Measurements from ENCODE around the gene ARL3. TPM values are rescaled to one million over a fixed set of nuclear protein-coding genes. Genes with fewer than 3 reads are reported as not detected.

The ARL3 gene
- total RNA-seq, 1 experiment from 2014 or later, result 20.7 TPM

GRCh38 chr10:102656026-102656425 lies 58.2 kb downstream of the ARL3 start:
- intact Hi-C loops (cut with micrococcal nuclease; ENCODE audit: unreplicated experiment), result no loop called here
- POLR2A ChIA-PET, result no interaction called here

DNA sequence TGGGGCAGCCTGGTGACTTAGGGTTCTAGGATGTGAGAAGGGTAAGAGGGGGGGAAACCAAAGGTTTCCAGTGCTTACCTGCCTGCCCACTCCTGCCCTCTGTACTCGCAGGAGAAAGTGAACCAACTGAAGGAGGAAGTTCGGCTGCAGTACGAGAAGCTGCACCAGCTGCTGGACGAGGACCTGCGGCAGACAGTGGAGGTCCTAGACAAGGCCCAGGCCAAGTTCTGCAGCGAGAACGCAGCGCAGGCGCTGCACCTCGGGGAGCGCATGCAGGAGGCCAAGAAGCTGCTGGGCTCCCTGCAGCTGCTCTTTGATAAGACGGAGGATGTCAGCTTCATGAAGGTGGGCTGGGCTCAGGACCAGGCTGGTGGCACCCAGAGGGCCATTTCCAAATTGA lies 59.2 kb downstream of the ARL3 start:
- in situ Hi-C loops (cut with HindIII; ENCODE audit: low pct_unique_long_range_greater_than_20kb, low sequenced_read_pairs), result no loop called here
- peaks cover 7% of the 10 kb centered on the region; the same call in 1 of the 2 replicates for H3K36me3 ChIP-seq (ENCODE audit: control insufficient read depth, insufficient read depth, low read length)
- DNase-seq (ENCODE audit: low read depth, low spot score) (no peak), ATAC-seq (no peak)
- TF ChIP-seq SIN3A (IDR thresholded peaks at IDR 0.05; ENCODE audit: borderline replicate concordance, insufficient read depth, low read depth, low read length) (no peak), TCF7L2 (IDR thresholded peaks at IDR 0.05; ENCODE audit: low read depth, low read length) (no peak), CTCF (IDR thresholded peaks at IDR 0.05) (no peak), POLR2AphosphoS5 (IDR thresholded peaks at IDR 0.05; ENCODE audit: low read depth, low read length) (no peak)
- TF ChIP-seq, protein P1, sequence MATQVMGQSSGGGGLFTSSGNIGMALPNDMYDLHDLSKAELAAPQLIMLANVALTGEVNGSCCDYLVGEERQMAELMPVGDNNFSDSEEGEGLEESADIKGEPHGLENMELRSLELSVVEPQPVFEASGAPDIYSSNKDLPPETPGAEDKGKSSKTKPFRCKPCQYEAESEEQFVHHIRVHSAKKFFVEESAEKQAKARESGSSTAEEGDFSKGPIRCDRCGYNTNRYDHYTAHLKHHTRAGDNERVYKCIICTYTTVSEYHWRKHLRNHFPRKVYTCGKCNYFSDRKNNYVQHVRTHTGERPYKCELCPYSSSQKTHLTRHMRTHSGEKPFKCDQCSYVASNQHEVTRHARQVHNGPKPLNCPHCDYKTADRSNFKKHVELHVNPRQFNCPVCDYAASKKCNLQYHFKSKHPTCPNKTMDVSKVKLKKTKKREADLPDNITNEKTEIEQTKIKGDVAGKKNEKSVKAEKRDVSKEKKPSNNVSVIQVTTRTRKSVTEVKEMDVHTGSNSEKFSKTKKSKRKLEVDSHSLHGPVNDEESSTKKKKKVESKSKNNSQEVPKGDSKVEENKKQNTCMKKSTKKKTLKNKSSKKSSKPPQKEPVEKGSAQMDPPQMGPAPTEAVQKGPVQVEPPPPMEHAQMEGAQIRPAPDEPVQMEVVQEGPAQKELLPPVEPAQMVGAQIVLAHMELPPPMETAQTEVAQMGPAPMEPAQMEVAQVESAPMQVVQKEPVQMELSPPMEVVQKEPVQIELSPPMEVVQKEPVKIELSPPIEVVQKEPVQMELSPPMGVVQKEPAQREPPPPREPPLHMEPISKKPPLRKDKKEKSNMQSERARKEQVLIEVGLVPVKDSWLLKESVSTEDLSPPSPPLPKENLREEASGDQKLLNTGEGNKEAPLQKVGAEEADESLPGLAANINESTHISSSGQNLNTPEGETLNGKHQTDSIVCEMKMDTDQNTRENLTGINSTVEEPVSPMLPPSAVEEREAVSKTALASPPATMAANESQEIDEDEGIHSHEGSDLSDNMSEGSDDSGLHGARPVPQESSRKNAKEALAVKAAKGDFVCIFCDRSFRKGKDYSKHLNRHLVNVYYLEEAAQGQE (IDR thresholded peaks at IDR 0.05; ENCODE audit: insufficient read depth in 1 of 2, low read depth in 2 of 2, low read length in 1 of 2), result no peak
- BruUV-seq (replicated peaks), result no TSS peak
- ChIA-PET POLR2A (interaction anchor here (0.6 kb wide), 1 partner anchor 62 kb away, joined by 4 read pairs; no protein-coding TSS in a partner anchor), CTCF (no interaction called here)
- no peak overlapping the region for H3K4me3 ChIP-seq (ENCODE audit: low read depth in 2 of 2, low read length in 2 of 2)
- peaks cover 27% of the 10 kb centered on the region for H3K4me1 ChIP-seq (ENCODE audit: control insufficient read depth, insufficient read depth, low read length)
- no peak overlapping the region for H3K27ac ChIP-seq (ENCODE audit: low read length)
- intact Hi-C loops (cut with micrococcal nuclease; ENCODE audit: unreplicated experiment), result no loop called here
- H3K27me3 ChIP-seq (ENCODE audit: control insufficient read depth, insufficient read depth, low read length), result no peaks in the 10 kb centered on the region
- no peaks in the 10 kb centered on the region for H3K9me3 ChIP-seq (ENCODE audit: control insufficient read depth, insufficient read depth, low read depth, low read length)

More at GRCh38 chr10:102656026-102656425, 58.2 kb downstream of the ARL3 start:
- Histone ChIP-seq H3K36me3 (ENCODE audit: control insufficient read depth, insufficient read depth, low read length) (peaks cover 7% of the 10 kb centered on the region; the same call in 1 of the 2 replicates), H3K4me3 (ENCODE audit: low read depth in 2 of 2, low read length in 2 of 2) (no peak overlapping the region), H3K9me3 (ENCODE audit: control insufficient read depth, insufficient read depth, low read depth, low read length) (no peaks in the 10 kb centered on the region), H3K27me3 (ENCODE audit: control insufficient read depth, insufficient read depth, low read length) (no peaks in the 10 kb centered on the region), H3K4me1 (ENCODE audit: control insufficient read depth, insufficient read depth, low read length) (peaks cover 23% of the 10 kb centered on the region), H3K27ac (ENCODE audit: low read length) (no peak overlapping the region)
- ATAC-seq (no peak), DNase-seq (ENCODE audit: low read depth, low spot score) (no peak)
- no peak for TF ChIP-seq POLR2AphosphoS5 (IDR thresholded peaks at IDR 0.05; ENCODE audit: low read depth, low read length)
- TF ChIP-seq CTCF (IDR thresholded peaks at IDR 0.05), result no peak
- no peak for TF ChIP-seq SIN3A (IDR thresholded peaks at IDR 0.05; ENCODE audit: borderline replicate concordance, insufficient read depth, low read depth, low read length)
- TF ChIP-seq, protein P1 (IDR thresholded peaks at IDR 0.05; ENCODE audit: insufficient read depth in 1 of 2, low read depth in 2 of 2, low read length in 1 of 2), result no peak
- TF ChIP-seq TCF7L2 (IDR thresholded peaks at IDR 0.05; ENCODE audit: low read depth, low read length), result no peak
- in situ Hi-C loops (cut with HindIII; ENCODE audit: low pct_unique_long_range_greater_than_20kb, low sequenced_read_pairs), result no loop called here
- BruUV-seq (replicated peaks), result no TSS peak
- CTCF ChIA-PET, result no interaction called here
